B cell (primary cell): Measurements from ENCODE around the gene BRF1. TPM values are rescaled to one million over a fixed set of nuclear protein-coding genes. Genes with fewer than 3 reads are reported as not detected.

Experiments used
- ATAC-seq: fragments of 200-7000 bp; cut with Tn5 transposase; one replicate; pipeline ENCODE4 v1.10.0; 2021; ENCODE audit warnings: low read depth, mild to moderate bottlenecking, moderate number of reproducible peaks, moderate library complexity
- CTCF ChIA-PET: fragments of 350-600 bp; sonication (Branson Sonifier 250); formaldehyde crosslinking; loops from one replicate; lab custom pipeline; 2021; ENCODE audit warnings: antibody characterized with exemption, inconsistent platforms; lab: Charles Lee
- POLR2A ChIA-PET: fragments of 350-600 bp; sonication (Branson Sonifier 250); formaldehyde crosslinking; loops from one replicate; lab custom pipeline; 2021; ENCODE audit warnings: antibody characterized with exemption; lab: Charles Lee
- DNase-seq: peaks from one replicate; pipeline ENCODE4 v3.0.0; 2013
- H2AFZ ChIP-seq: 2 replicates; pipeline ENCODE4 v1.6.1; 2012; ENCODE audit warnings: mild to moderate bottlenecking, low read depth, low read length; ENCODE audit not compliant: insufficient read depth, poor library complexity, severe bottlenecking
- H3K27ac ChIP-seq, 2 donors: 1 replicate in 1 of 2; 2 replicates in 1 of 2; pipeline ENCODE4 v1.5.1; 2012 to 2013; ENCODE audit warnings: low read length in 2 of 2, mild to moderate bottlenecking in 2 of 2, moderate library complexity in 1 of 2
- H3K27me3 ChIP-seq, 4 experiments: fragments of 200-600 bp in 1 of 4; sonication (generic) in 1 of 4; replicated peaks in 1 of 4; 1 replicate in 2 of 4; 2 replicates in 2 of 4; pipeline versions ENCODE4 v1.6.1 to v1.7.0; 2013 to 2016; ENCODE audit warnings: low read length in 3 of 4, mild to moderate bottlenecking in 2 of 4, mixed read lengths in 1 of 4, moderate library complexity in 1 of 4; ENCODE audit not compliant: insufficient read depth in 4 of 4, control insufficient read depth in 3 of 4; ENCODE audit errors: control extremely low read depth in 1 of 4
- H3K36me3 ChIP-seq, 2 experiments: replicated peaks in 1 of 2; 1 replicate in 1 of 2; 2 replicates in 1 of 2; pipeline versions ENCODE4 v1.6.1 to v1.7.1; 2013; ENCODE audit warnings: low read length in 1 of 2; ENCODE audit not compliant: insufficient read depth in 2 of 2, control insufficient read depth in 1 of 2; ENCODE audit errors: control extremely low read depth in 1 of 2, extremely low read depth in 1 of 2
- H3K4me1 ChIP-seq, 2 donors: fragments of 200-600 bp in 1 of 2; sonication (generic) in 1 of 2; 1 replicate in 1 of 2; 2 replicates in 1 of 2; pipeline versions ENCODE4 v1.5.1 to v1.6.1; 2013 to 2017; ENCODE audit warnings: low read length in 2 of 2; ENCODE audit not compliant: control insufficient read depth in 2 of 2, insufficient read depth in 2 of 2
- H3K4me2 ChIP-seq: replicated peaks from 2 replicates; pipeline ENCODE3; 2012; ENCODE audit warnings: mild to moderate bottlenecking, low read depth, low read length; ENCODE audit not compliant: poor library complexity, severe bottlenecking
- H3K4me3 ChIP-seq, 5 experiments: fragments of 200-600 bp in 1 of 5; sonication (generic) in 1 of 5; 1 replicate in 3 of 5; 2 replicates in 2 of 5; pipeline versions ENCODE4 v1.5.1 to v1.7.0; 2011 to 2016; ENCODE audit warnings: low read length in 4 of 5, mild to moderate bottlenecking in 4 of 5, low read depth in 2 of 5, control low read depth in 1 of 5, moderate library complexity in 1 of 5; ENCODE audit not compliant: insufficient read depth in 1 of 5; ENCODE audit errors: control extremely low read depth in 1 of 5, extremely low read depth in 1 of 5
- H3K79me2 ChIP-seq: fragments of 200-600 bp; sonication (generic); one replicate; pipeline ENCODE4 v1.6.0; 2016; ENCODE audit warnings: low read length; ENCODE audit not compliant: control insufficient read depth, insufficient read depth
- H3K9ac ChIP-seq: fragments of 200-600 bp; sonication (generic); 2 replicates; pipeline ENCODE4 v1.6.1; 2017; ENCODE audit warnings: mild to moderate bottlenecking, low read length, moderate library complexity
- H3K9me3 ChIP-seq, 3 donors: one replicate each; pipeline versions ENCODE4 v1.6.1 to v1.7.1; 2013; ENCODE audit warnings: low read length in 2 of 3; ENCODE audit not compliant: control insufficient read depth in 2 of 3, insufficient read depth in 1 of 3; ENCODE audit errors: control extremely low read depth in 1 of 3
- H4K20me1 ChIP-seq: 2 replicates; pipeline ENCODE4 v1.6.0; 2012; ENCODE audit warnings: mild to moderate bottlenecking, low read length; ENCODE audit not compliant: insufficient read depth, control insufficient read depth, poor library complexity, severe bottlenecking
- H3K27ac Mint-ChIP-seq: one replicate; pipeline ENCODE4 v1.8.0; 2021; ENCODE audit warnings: mixed read lengths
- H3K27me3 Mint-ChIP-seq: one replicate; pipeline ENCODE4 v1.8.0; 2021; ENCODE audit warnings: mixed read lengths
- H3K4me1 Mint-ChIP-seq: one replicate; pipeline ENCODE4 v1.8.0; 2021; ENCODE audit warnings: mixed read lengths
- H3K4me3 Mint-ChIP-seq: one replicate; pipeline ENCODE4 v1.8.0; 2021; ENCODE audit warnings: mixed read lengths
- H3K9me3 Mint-ChIP-seq: one replicate; pipeline ENCODE4 v1.8.0; 2022; ENCODE audit warnings: mixed read lengths; ENCODE audit not compliant: insufficient read depth
- CTCF ChIP-seq: fragments of 200-600 bp; IDR thresholded peaks from one replicate; pipeline ENCODE4 v1.8.0; 2022; ENCODE audit warnings: antibody characterized with exemption, mild to moderate bottlenecking
- EZH2 ChIP-seq: IDR thresholded peaks from 2 replicates; pipeline ENCODE4 v1.6.1; 2012; ENCODE audit warnings: borderline replicate concordance, low read depth, mild to moderate bottlenecking, moderate library complexity, low read length; ENCODE audit not compliant: insufficient read depth, poor library complexity, severe bottlenecking
- WGBS: methylation state at CpG from one replicate; pipeline ENCODE4 v1.1.5; 2013; ENCODE audit warnings: missing lambda C conversion rate; ENCODE audit not compliant: insufficient coverage; 5-methylcytosine and 5-hydroxymethylcytosine counted together
- intact Hi-C: fragments of 100-400 bp; cut with micrococcal nuclease; formaldehyde crosslinking; loops from one replicate; pipeline ENCODE4 v1.10.0; 2022
- polyA plus RNA-seq: library from polyadenylated mRNA; depleted of rRNA; stranded (reverse); fragments of >200 nt; gene quantifications from 2 replicates; pipeline ENCODE4 v1.2.3, GENCODE V29; 2012
- total RNA-seq, 2 donors: library from RNA; stranded (reverse); fragments of 120-200 nt in 1 of 2; gene quantifications; 1 replicate in 1 of 2; 2 replicates in 1 of 2; pipeline versions ENCODE4 v1.2.3 to v1.2.4, GENCODE V29; 2013 to 2022

BRF1 gene
- total and polyA plus RNA-seq, 2 donors (not counting 1 experiment from before 2014, with no cell fraction given) = 24.5 to 55.8 TPM

DNA sequence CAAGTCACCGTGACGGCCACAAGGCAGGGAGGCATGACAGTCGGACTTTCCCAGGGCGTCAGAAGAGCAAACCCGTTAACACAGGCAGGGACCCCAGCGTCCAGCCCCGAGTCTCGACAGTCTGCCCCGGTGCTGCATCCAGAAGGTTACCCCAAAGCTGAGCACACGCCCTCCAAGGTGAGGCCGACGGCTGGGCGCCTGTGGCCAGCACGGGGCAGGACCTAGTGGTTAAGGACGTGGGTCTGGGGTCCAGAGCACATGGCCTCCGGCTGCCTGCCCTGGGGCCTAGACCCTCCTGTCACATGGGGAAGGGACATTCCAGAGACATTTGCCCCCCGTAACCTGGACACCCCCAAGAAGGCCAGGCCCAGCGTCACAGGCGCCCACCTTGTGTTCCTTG, 82.2 kb downstream of the BRF1 start:
- Histone ChIP-seq H3K36me3 (peaks cover 2 to 39% of the 10 kb centered on the region in 2 experiments), H2AFZ (no peak overlapping the region), H3K4me1 (no peaks in the 10 kb centered on the region), H3K27ac (no peak overlapping the region), H3K27me3 (no peaks in the 10 kb centered on the region), H3K4me3 (no peak overlapping the region), H3K9me3 (peaks cover 0 to 7% (median 0%) of the 10 kb centered on the region in 3 donors), H4K20me1 (peaks cover 23% of the 10 kb centered on the region), H3K79me2 (peaks cover 8% of the 10 kb centered on the region), H3K9ac (no peak overlapping the region), H3K4me2 (no peak overlapping the region)
- intact Hi-C loops = no loop called here
- DNase-seq (no peak), ATAC-seq (no peak)
- WGBS = 90% methylated on average over 19 of the region's 19 CpGs
- TF ChIP-seq CTCF = no peak
- no peak for TF ChIP-seq EZH2
- H3K27me3 Mint-ChIP-seq = no peaks in the 10 kb centered on the region
- H3K4me3 Mint-ChIP-seq = no peak overlapping the region
- H3K27ac Mint-ChIP-seq = no peak overlapping the region
- POLR2A ChIA-PET = no interaction called here
- CTCF ChIA-PET = interaction anchor here (1.0 kb wide), 1 partner anchor 15 kb away, joined by 3 read pairs; no protein-coding TSS in a partner anchor
- no peaks in the 10 kb centered on the region for H3K9me3 Mint-ChIP-seq
- no peaks in the 10 kb centered on the region for H3K4me1 Mint-ChIP-seq

- H3K9ac ChIP-seq = no peak overlapping the region
- Mint-ChIP-seq H3K9me3 (no peaks in the 10 kb centered on the region), H3K4me3 (no peak overlapping the region), H3K27me3 (no peaks in the 10 kb centered on the region), H3K27ac (no peak overlapping the region), H3K4me1 (no peaks in the 10 kb centered on the region)
- H3K79me2 ChIP-seq = peaks cover 8% of the 10 kb centered on the region
- no peaks in the 10 kb centered on the region for H3K27me3 ChIP-seq
- POLR2A ChIA-PET = no interaction called here
- no peak overlapping the region for H2AFZ ChIP-seq
- H3K27ac ChIP-seq = no peak overlapping the region
- H4K20me1 ChIP-seq = peaks cover 23% of the 10 kb centered on the region
- intact Hi-C loops = no loop called here
- DNase-seq = no peak
- H3K36me3 ChIP-seq = peaks cover 2 to 43% of the 10 kb centered on the region in 2 experiments
- whole genome bisulfite sequencing = 97% methylated on average over 11 of the region's 11 CpGs
- CTCF ChIA-PET = interaction anchor here (1.0 kb wide), 1 partner anchor 15 kb away, joined by 3 read pairs; no protein-coding TSS in a partner anchor
- ATAC-seq = no peak
- peaks cover 0 to 7% (median 0%) of the 10 kb centered on the region in 3 donors for H3K9me3 ChIP-seq
- no peak overlapping the region for H3K4me3 ChIP-seq
- no peak overlapping the region for H3K4me2 ChIP-seq
- TF ChIP-seq CTCF (no peak), EZH2 (no peak)
- no peaks in the 10 kb centered on the region for H3K4me1 ChIP-seq
Measured at GRCh38 chr14:105217774-105218173, 83.0 kb downstream of the BRF1 start.
